ENCODE measurements around the gene RASGEF1B. TPM values are rescaled to one million over a fixed set of nuclear protein-coding genes. Genes with fewer than 3 reads are reported as not detected.

RASGEF1B gene
- total and polyA plus RNA-seq, 4 donors: 8.9 to 57.4 (median 32.1) TPM

DNA sequence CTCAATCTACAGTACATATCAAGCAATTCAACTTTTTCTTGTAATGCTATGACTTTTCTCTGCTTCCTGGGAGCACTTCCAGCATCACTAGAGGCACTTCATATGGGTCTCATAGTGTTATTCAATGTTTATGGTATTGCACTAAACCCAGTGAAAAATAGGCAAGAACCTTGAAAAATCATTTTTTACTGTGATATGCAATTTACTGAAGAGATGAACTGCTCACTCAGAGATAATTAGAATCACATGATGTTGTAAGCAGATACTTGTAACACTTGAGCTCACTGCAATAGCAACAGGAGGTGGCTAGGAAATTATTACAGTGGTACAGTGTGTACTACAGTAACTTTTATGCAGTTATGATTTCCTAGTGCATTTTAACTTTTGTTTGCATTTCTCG is 93.3 kb downstream of the RASGEF1B start:
- H3K9ac ChIP-seq (ENCODE audit: low read depth in 1 of 2, low read length in 2 of 2): no peak overlapping the region
- H3K27me3 ChIP-seq (ENCODE audit: control insufficient read depth in 4 of 4, insufficient read depth in 4 of 4, low read length in 3 of 4): no peaks in the 10 kb centered on the region
- no peak overlapping the region for H3K4me3 ChIP-seq (ENCODE audit: low read depth in 1 of 3, low read length in 3 of 3)
- H3K27ac ChIP-seq (ENCODE audit: low read depth in 1 of 2, low read length in 2 of 2): no peak overlapping the region
- no peak for DNase-seq (ENCODE audit: low spot score)
- TF ChIP-seq, protein P1, sequence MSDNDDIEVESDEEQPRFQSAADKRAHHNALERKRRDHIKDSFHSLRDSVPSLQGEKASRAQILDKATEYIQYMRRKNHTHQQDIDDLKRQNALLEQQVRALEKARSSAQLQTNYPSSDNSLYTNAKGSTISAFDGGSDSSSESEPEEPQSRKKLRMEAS (IDR thresholded peaks at IDR 0.05): no peak
- TF ChIP-seq TAF1 (conservative IDR thresholded peaks at IDR 0.05): no peak
- no peak for TF ChIP-seq SP1 (IDR thresholded peaks at IDR 0.05)
- TF ChIP-seq FOXA2 (IDR thresholded peaks at IDR 0.05): no peak
- no peak for TF ChIP-seq RAD21 (IDR thresholded peaks at IDR 0.05)
- no peak for TF ChIP-seq YY1 (IDR thresholded peaks at IDR 0.05)
- TF ChIP-seq, protein P2, sequence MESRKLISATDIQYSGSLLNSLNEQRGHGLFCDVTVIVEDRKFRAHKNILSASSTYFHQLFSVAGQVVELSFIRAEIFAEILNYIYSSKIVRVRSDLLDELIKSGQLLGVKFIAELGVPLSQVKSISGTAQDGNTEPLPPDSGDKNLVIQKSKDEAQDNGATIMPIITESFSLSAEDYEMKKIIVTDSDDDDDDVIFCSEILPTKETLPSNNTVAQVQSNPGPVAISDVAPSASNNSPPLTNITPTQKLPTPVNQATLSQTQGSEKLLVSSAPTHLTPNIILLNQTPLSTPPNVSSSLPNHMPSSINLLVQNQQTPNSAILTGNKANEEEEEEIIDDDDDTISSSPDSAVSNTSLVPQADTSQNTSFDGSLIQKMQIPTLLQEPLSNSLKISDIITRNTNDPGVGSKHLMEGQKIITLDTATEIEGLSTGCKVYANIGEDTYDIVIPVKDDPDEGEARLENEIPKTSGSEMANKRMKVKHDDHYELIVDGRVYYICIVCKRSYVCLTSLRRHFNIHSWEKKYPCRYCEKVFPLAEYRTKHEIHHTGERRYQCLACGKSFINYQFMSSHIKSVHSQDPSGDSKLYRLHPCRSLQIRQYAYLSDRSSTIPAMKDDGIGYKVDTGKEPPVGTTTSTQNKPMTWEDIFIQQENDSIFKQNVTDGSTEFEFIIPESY (IDR thresholded peaks at IDR 0.05): no peak
- TF ChIP-seq HNF4G (IDR thresholded peaks at IDR 0.05): no peak
- TF ChIP-seq, protein P3, sequence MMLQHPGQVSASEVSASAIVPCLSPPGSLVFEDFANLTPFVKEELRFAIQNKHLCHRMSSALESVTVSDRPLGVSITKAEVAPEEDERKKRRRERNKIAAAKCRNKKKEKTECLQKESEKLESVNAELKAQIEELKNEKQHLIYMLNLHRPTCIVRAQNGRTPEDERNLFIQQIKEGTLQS (IDR thresholded peaks at IDR 0.05): no peak
- TF ChIP-seq FOXA1 (IDR thresholded peaks at IDR 0.05): no peak
- no peak for TF ChIP-seq EGR1 (IDR thresholded peaks at IDR 0.05; ENCODE audit: low read depth in 2 of 2)
- TF ChIP-seq, protein P4, sequence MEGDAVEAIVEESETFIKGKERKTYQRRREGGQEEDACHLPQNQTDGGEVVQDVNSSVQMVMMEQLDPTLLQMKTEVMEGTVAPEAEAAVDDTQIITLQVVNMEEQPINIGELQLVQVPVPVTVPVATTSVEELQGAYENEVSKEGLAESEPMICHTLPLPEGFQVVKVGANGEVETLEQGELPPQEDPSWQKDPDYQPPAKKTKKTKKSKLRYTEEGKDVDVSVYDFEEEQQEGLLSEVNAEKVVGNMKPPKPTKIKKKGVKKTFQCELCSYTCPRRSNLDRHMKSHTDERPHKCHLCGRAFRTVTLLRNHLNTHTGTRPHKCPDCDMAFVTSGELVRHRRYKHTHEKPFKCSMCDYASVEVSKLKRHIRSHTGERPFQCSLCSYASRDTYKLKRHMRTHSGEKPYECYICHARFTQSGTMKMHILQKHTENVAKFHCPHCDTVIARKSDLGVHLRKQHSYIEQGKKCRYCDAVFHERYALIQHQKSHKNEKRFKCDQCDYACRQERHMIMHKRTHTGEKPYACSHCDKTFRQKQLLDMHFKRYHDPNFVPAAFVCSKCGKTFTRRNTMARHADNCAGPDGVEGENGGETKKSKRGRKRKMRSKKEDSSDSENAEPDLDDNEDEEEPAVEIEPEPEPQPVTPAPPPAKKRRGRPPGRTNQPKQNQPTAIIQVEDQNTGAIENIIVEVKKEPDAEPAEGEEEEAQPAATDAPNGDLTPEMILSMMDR (IDR thresholded peaks at IDR 0.05; ENCODE audit: low read depth, low read length, missing input control): no peak
- TF ChIP-seq, protein P5, sequence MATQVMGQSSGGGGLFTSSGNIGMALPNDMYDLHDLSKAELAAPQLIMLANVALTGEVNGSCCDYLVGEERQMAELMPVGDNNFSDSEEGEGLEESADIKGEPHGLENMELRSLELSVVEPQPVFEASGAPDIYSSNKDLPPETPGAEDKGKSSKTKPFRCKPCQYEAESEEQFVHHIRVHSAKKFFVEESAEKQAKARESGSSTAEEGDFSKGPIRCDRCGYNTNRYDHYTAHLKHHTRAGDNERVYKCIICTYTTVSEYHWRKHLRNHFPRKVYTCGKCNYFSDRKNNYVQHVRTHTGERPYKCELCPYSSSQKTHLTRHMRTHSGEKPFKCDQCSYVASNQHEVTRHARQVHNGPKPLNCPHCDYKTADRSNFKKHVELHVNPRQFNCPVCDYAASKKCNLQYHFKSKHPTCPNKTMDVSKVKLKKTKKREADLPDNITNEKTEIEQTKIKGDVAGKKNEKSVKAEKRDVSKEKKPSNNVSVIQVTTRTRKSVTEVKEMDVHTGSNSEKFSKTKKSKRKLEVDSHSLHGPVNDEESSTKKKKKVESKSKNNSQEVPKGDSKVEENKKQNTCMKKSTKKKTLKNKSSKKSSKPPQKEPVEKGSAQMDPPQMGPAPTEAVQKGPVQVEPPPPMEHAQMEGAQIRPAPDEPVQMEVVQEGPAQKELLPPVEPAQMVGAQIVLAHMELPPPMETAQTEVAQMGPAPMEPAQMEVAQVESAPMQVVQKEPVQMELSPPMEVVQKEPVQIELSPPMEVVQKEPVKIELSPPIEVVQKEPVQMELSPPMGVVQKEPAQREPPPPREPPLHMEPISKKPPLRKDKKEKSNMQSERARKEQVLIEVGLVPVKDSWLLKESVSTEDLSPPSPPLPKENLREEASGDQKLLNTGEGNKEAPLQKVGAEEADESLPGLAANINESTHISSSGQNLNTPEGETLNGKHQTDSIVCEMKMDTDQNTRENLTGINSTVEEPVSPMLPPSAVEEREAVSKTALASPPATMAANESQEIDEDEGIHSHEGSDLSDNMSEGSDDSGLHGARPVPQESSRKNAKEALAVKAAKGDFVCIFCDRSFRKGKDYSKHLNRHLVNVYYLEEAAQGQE (IDR thresholded peaks at IDR 0.05): no peak
- TF ChIP-seq GABPA (IDR thresholded peaks at IDR 0.05 in 1 of 2, conservative IDR thresholded peaks at IDR 0.05 in 1 of 2): no peak
- TF ChIP-seq NR2F2 (IDR thresholded peaks at IDR 0.05): no peak
- TF ChIP-seq JUND (IDR thresholded peaks at IDR 0.05): no peak
- no peak for TF ChIP-seq RXRA (IDR thresholded peaks at IDR 0.05)
- no peaks in the 10 kb centered on the region for H3K9me3 ChIP-seq (ENCODE audit: control insufficient read depth in 4 of 4, low read length in 3 of 4)
- H3K36me3 ChIP-seq (ENCODE audit: control insufficient read depth in 4 of 4, insufficient read depth in 3 of 4, low read depth in 1 of 4, low read length in 3 of 4): no peaks in the 10 kb centered on the region
- 85% methylated on average over 1 of the region's 1 CpG for WGBS
- H3K4me1 ChIP-seq (ENCODE audit: control insufficient read depth in 4 of 4, insufficient read depth in 4 of 4, low read length in 3 of 4): no peaks in the 10 kb centered on the region

DNA sequence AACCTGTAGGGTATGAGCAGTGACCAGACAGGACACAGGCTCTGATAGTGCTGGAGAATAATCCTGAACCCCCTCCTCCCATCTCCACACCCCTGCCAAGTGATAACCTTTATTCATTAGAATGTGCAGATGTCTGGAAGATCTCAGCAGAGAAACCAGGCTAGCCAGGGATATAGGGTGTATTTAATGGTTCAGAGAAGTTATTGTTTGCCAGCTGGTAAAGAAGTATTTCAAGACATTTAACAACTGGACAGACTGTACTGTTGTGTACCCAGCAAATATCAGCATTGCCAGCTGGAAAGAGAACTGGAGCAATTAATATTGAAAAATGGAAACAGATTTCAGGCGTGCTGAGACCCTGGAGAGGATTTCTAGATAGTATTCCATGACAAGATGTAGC is 94.5 kb downstream of the RASGEF1B start:
- Histone ChIP-seq H3K36me3 (ENCODE audit: control insufficient read depth in 4 of 4, insufficient read depth in 3 of 4, low read depth in 1 of 4, low read length in 3 of 4) (no peaks in the 10 kb centered on the region), H3K27ac (ENCODE audit: low read depth in 1 of 2, low read length in 2 of 2) (no peak overlapping the region), H3K4me3 (ENCODE audit: low read depth in 1 of 3, low read length in 3 of 3) (no peak overlapping the region)

More for the DNA sequence above, 94.5 kb downstream of the RASGEF1B start:
- H3K9me3 ChIP-seq (ENCODE audit: control insufficient read depth in 4 of 4, low read length in 3 of 4): no peaks in the 10 kb centered on the region
- WGBS: 76% methylated on average over 1 of the region's 1 CpG
- no peak for TF ChIP-seq RAD21 (IDR thresholded peaks at IDR 0.05)
- TF ChIP-seq, protein P2 (IDR thresholded peaks at IDR 0.05): no peak
- no peak for TF ChIP-seq SP1 (IDR thresholded peaks at IDR 0.05)
- no peak for TF ChIP-seq FOXA1 (IDR thresholded peaks at IDR 0.05)
- TF ChIP-seq YY1 (IDR thresholded peaks at IDR 0.05): no peak
- TF ChIP-seq, protein P3 (IDR thresholded peaks at IDR 0.05): no peak
- TF ChIP-seq, protein P1 (IDR thresholded peaks at IDR 0.05): no peak
- no peak for TF ChIP-seq EGR1 (IDR thresholded peaks at IDR 0.05; ENCODE audit: low read depth in 2 of 2)
- TF ChIP-seq JUND (IDR thresholded peaks at IDR 0.05): no peak
- no peak for TF ChIP-seq TAF1 (conservative IDR thresholded peaks at IDR 0.05)
- no peak for TF ChIP-seq GABPA (IDR thresholded peaks at IDR 0.05 in 1 of 2, conservative IDR thresholded peaks at IDR 0.05 in 1 of 2)
- no peak for TF ChIP-seq HNF4A (conservative IDR thresholded peaks at IDR 0.05)
- no peaks in the 10 kb centered on the region for H3K27me3 ChIP-seq (ENCODE audit: control insufficient read depth in 4 of 4, insufficient read depth in 4 of 4, low read length in 3 of 4)
- H3K9ac ChIP-seq (ENCODE audit: low read depth in 1 of 2, low read length in 2 of 2): no peak overlapping the region
- DNase-seq (ENCODE audit: low spot score): no peak
- no peaks in the 10 kb centered on the region for H3K4me1 ChIP-seq (ENCODE audit: control insufficient read depth in 4 of 4, insufficient read depth in 4 of 4, low read length in 3 of 4)

Data from liver (tissue), 9 donors.